HepG2 (cell line): Measurements from ENCODE around the gene CES3. TPM values are rescaled to one million over a fixed set of nuclear protein-coding genes. Genes with fewer than 3 reads are reported as not detected.
A peak's percentile ranks its signal among the peaks of the same experiment; 100 is the strongest.

Experiments
- ARHGAP35 ChIP-seq: sonication (generic); formaldehyde crosslinking; IDR thresholded peaks from 2 replicates; pipeline ENCODE4 v1.9.0; 2022; ENCODE audit warnings: mild to moderate bottlenecking, inconsistent platforms, moderate library complexity, missing genetic modification reagents, borderline replicate concordance
- CBFB ChIP-seq: sonication (generic); formaldehyde crosslinking; IDR thresholded peaks from 2 replicates; pipeline ENCODE4 v1.4.0; 2020; ENCODE audit warnings: missing genetic modification reagents
- CREM ChIP-seq, 2 experiments: sonication (generic) in 1 of 2; formaldehyde crosslinking in 1 of 2; IDR thresholded peaks; 2 replicates each; pipeline versions ENCODE4 v1.4.0 to v1.6.1; 2016 to 2020; ENCODE audit warnings: antibody characterized with exemption in 1 of 2, mild to moderate bottlenecking in 1 of 2, missing genetic modification reagents in 1 of 2
- EZH2 ChIP-seq: conservative IDR thresholded peaks from 2 replicates; pipeline ENCODE4 v1.6.1; 2012; ENCODE audit warnings: mild to moderate bottlenecking, low read depth, low read length, moderate library complexity
- HINFP ChIP-seq: sonication (generic); formaldehyde crosslinking; IDR thresholded peaks from 2 replicates; pipeline ENCODE4 v1.4.0; 2020; ENCODE audit warnings: low read depth, mild to moderate bottlenecking, missing genetic modification reagents
- KAT7 ChIP-seq: IDR thresholded peaks from 2 replicates; pipeline ENCODE4 v1.6.1; 2018; ENCODE audit warnings: borderline replicate concordance, missing compliant biosample characterization
- KLF12 ChIP-seq: sonication (generic); formaldehyde crosslinking; IDR thresholded peaks from 2 replicates; pipeline ENCODE4 v1.4.0; 2020; ENCODE audit warnings: missing genetic modification reagents, borderline replicate concordance
- MXI1 ChIP-seq: IDR thresholded peaks from 3 replicates; pipeline ENCODE4 v1.6.1; 2012; ENCODE audit warnings: low read depth, low read length, inconsistent platforms, borderline replicate concordance
- PCBP1 ChIP-seq: fragments of 200-400 bp; formaldehyde crosslinking; IDR thresholded peaks from 2 replicates; pipeline ENCODE4 v1.6.1; 2017; ENCODE audit warnings: mild to moderate bottlenecking, low read depth, low read length, borderline replicate concordance
- POLR2G ChIP-seq: fragments of 200-400 bp; formaldehyde crosslinking; IDR thresholded peaks from 2 replicates; pipeline ENCODE4 v1.6.1; 2018; ENCODE audit warnings: mild to moderate bottlenecking, low read depth, low read length, moderate library complexity
- RARA ChIP-seq: IDR thresholded peaks from 2 replicates; pipeline ENCODE4 v1.6.1; 2016; ENCODE audit warnings: missing genetic modification reagents, missing compliant biosample characterization
- RBM22 ChIP-seq: fragments of 200-400 bp; formaldehyde crosslinking; optimal IDR thresholded peaks from 2 replicates; pipeline ENCODE3; 2017; ENCODE audit warnings: mild to moderate bottlenecking, low read length, moderate library complexity
- SP2 ChIP-seq: sonication (generic); formaldehyde crosslinking; IDR thresholded peaks from 2 replicates; pipeline ENCODE4 v1.5.1; 2020; ENCODE audit warnings: mild to moderate bottlenecking, missing genetic modification reagents
- SRSF1 ChIP-seq: fragments of 200-400 bp; formaldehyde crosslinking; optimal IDR thresholded peaks from 2 replicates; pipeline ENCODE3; 2017; ENCODE audit warnings: mild to moderate bottlenecking, low read depth, low read length, moderate library complexity
- TBX3 ChIP-seq: fragments of 450-650 bp; IDR thresholded peaks from 2 replicates; pipeline ENCODE4 v1.6.1; 2017; ENCODE audit warnings: antibody characterized with exemption, mild to moderate bottlenecking, inconsistent platforms, borderline replicate concordance
- THAP8 ChIP-seq: sonication (generic); formaldehyde crosslinking; IDR thresholded peaks from 2 replicates; pipeline ENCODE4 v1.5.1; 2020; ENCODE audit warnings: missing genetic modification reagents, mild to moderate bottlenecking, borderline replicate concordance
- ZNF18 ChIP-seq: sonication (generic); formaldehyde crosslinking; IDR thresholded peaks from 2 replicates; pipeline ENCODE4 v1.8.0; 2022; ENCODE audit warnings: mild to moderate bottlenecking, missing genetic modification reagents; ENCODE audit not compliant: insufficient replicate concordance
- ZNF20 ChIP-seq: sonication (generic); formaldehyde crosslinking; IDR thresholded peaks from 2 replicates; pipeline ENCODE4 v1.4.0; 2020; ENCODE audit warnings: mild to moderate bottlenecking, moderate library complexity, missing genetic modification reagents
- ZNF276 ChIP-seq: sonication (generic); formaldehyde crosslinking; IDR thresholded peaks from 2 replicates; pipeline ENCODE4 v1.4.0; 2020; ENCODE audit warnings: mild to moderate bottlenecking, low read depth, missing genetic modification reagents
- ZNF639 ChIP-seq: conservative IDR thresholded peaks from 2 replicates; pipeline ENCODE4 v1.6.1; 2018; ENCODE audit warnings: missing genetic modification reagents
- ZNF660 ChIP-seq: sonication (generic); formaldehyde crosslinking; IDR thresholded peaks from 2 replicates; pipeline ENCODE4 v1.5.1; 2020; ENCODE audit warnings: mild to moderate bottlenecking, low read depth, missing genetic modification reagents, borderline replicate concordance
- ZNF749 ChIP-seq: sonication (generic); formaldehyde crosslinking; IDR thresholded peaks from 2 replicates; pipeline ENCODE4 v1.8.0; 2022; ENCODE audit warnings: mild to moderate bottlenecking, missing genetic modification reagents, moderate library complexity, borderline replicate concordance
- polyA plus RNA-seq, 8 experiments: library from polyadenylated mRNA; depleted of rRNA in 3 of 8; stranded (reverse) in 7 of 8; unstranded in 1 of 8; fragments of >200 nt; fragmentation: Illumina TruSeq in 4 of 8; extraction: Trizol in 4 of 8; gene quantifications; 2 replicates each; pipeline versions ENCODE4 v1.2.1 to v1.2.3, GENCODE V29; 2011 to 2016; ENCODE audit warnings: low read depth in 4 of 8, missing spikeins in 1 of 8, mixed read lengths in 1 of 8; ENCODE audit not compliant: insufficient read depth in 1 of 8
- total RNA-seq, 5 experiments: library from RNA; depleted of rRNA; stranded (reverse); fragments of >200 nt; fragmentation: Illumina TruSeq; extraction: Trizol; gene quantifications; 2 replicates each; pipeline ENCODE4 v1.2.3, GENCODE V29; 2016; ENCODE audit warnings: low read depth in 1 of 5

Gene CES3
- total and polyA plus RNA-seq, 2 of the 13 experiments (the other 11 are each of a cell fraction or from before 2014, with no cell fraction given): 6.6 to 17.4 TPM

GRCh38 chr16:66935314-66936011, 25.6 kb upstream of the CES3 start, which contains the start of gene CES2 (continued):
- no peak for TF ChIP-seq ZNF639 (CRISPR knock-in tag)
- TF ChIP-seq EZH2: no peak
- no peak for TF ChIP-seq ARHGAP35 (CRISPR knock-in tag)
- TF ChIP-seq SP2 (CRISPR knock-in tag): no peak
- peak; percentile 82; the same call in 1 of the 3 replicates for TF ChIP-seq MXI1
- TF ChIP-seq POLR2G: peak; percentile 90
- no peak for TF ChIP-seq SRSF1
- no peak for TF ChIP-seq CBFB (CRISPR knock-in tag)
- no peak; the same call in 1 of the 2 replicates for TF ChIP-seq ZNF660 (CRISPR knock-in tag)
- peak; percentile 27 for TF ChIP-seq RBM22
- TF ChIP-seq PCBP1: no peak
- peak; percentile 49 for TF ChIP-seq RARA (CRISPR knock-in tag)
- TF ChIP-seq TBX3: no peak
- no peak for TF ChIP-seq CREM (IDR thresholded peaks at IDR 0.05)
- no peak for TF ChIP-seq CREM (CRISPR knock-in tag; IDR thresholded peaks at IDR 0.05)
- peak; percentile 25; the same call in 1 of the 2 replicates for TF ChIP-seq THAP8 (CRISPR knock-in tag)
- no peak; the same call in 1 of the 2 replicates for TF ChIP-seq HINFP
- TF ChIP-seq ZNF749 (CRISPR knock-in tag): no peak; the same call in 1 of the 2 replicates
- peak; percentile 79; the same call in 1 of the 2 replicates for TF ChIP-seq KLF12 (CRISPR knock-in tag)
- no peak for TF ChIP-seq ZNF20 (CRISPR knock-in tag)
- peak; percentile 58; the same call in 1 of the 2 replicates for TF ChIP-seq ZNF276 (CRISPR knock-in tag)
- peak; percentile 94 for TF ChIP-seq KAT7
- TF ChIP-seq ZNF18 (CRISPR knock-in tag): no peak
